OCI-LY7 (cell line): ENCODE data around the gene QRFP. TPM values are rescaled to one million over a fixed set of nuclear protein-coding genes. Genes with fewer than 3 reads are reported as not detected.

ENCODE experiments used
- BruUV-seq: library from RNA; stranded (reverse); fragments of 400-500 nt; replicated peaks from 2 replicates; lab custom pipeline; 2021; lab: Mats Ljungman, UMichigan
- CTCF ChIA-PET: fragments of 300-600 bp; sonication (Branson Sonifier 250); formaldehyde crosslinking; loops from one replicate; lab custom pipeline; 2022; ENCODE audit warnings: antibody characterized with exemption; ENCODE audit not compliant: unreplicated experiment; lab: Charles Lee
- POLR2A ChIA-PET: fragments of 300-600 bp; sonication (Branson Sonifier 250); formaldehyde crosslinking; loops from one replicate; lab custom pipeline; 2022; ENCODE audit warnings: antibody characterized with exemption; lab: Charles Lee
- DNase-seq: peaks from one replicate; pipeline ENCODE4 v3.0.0-alpha.2; 2015; ENCODE audit warnings: low spot score
- H2AFZ ChIP-seq: fragments of 200-600 bp; sonication (generic), shearing (Covaris generic); 2 replicates; pipeline ENCODE4 v1.6.1; 2014; ENCODE audit warnings: mild to moderate bottlenecking, antibody characterized with exemption, low read length, moderate library complexity
- H3K27ac ChIP-seq: fragments of 200-600 bp; sonication (generic); 2 replicates; pipeline ENCODE4 v1.5.1; 2014; ENCODE audit warnings: mixed run types, low read depth, mild to moderate bottlenecking, moderate library complexity, low read length, inconsistent platforms; ENCODE audit not compliant: poor library complexity, severe bottlenecking
- H3K36me3 ChIP-seq: fragments of 200-600 bp; sonication (generic); 2 replicates; pipeline ENCODE4 v1.6.1; 2014; ENCODE audit warnings: mild to moderate bottlenecking, antibody characterized with exemption, low read length, moderate library complexity, mixed read lengths; ENCODE audit not compliant: insufficient read depth
- H3K4me1 ChIP-seq: fragments of 200-600 bp; sonication (generic); 2 replicates; pipeline ENCODE4 v1.5.1; 2014; ENCODE audit warnings: mild to moderate bottlenecking, low read length; ENCODE audit not compliant: insufficient read depth, poor library complexity, severe bottlenecking
- H3K4me2 ChIP-seq: fragments of 200-600 bp; sonication (generic); 2 replicates; pipeline ENCODE4 v1.6.1; 2014; ENCODE audit warnings: mild to moderate bottlenecking, low read length
- H3K4me3 ChIP-seq: fragments of 200-600 bp; sonication (generic); 2 replicates; pipeline ENCODE4 v1.5.1; 2014; ENCODE audit warnings: mild to moderate bottlenecking, low read depth, low read length; ENCODE audit not compliant: poor library complexity, severe bottlenecking
- H3K79me2 ChIP-seq: fragments of 200-600 bp; sonication (generic); 2 replicates; pipeline ENCODE4 v1.6.1; 2016; ENCODE audit warnings: low read depth, mild to moderate bottlenecking, low read length, moderate library complexity, mixed read lengths; ENCODE audit not compliant: insufficient read depth
- H3K9me2 ChIP-seq: fragments of 200-600 bp; sonication (generic); 2 replicates; pipeline ENCODE4 v1.6.1; 2016; ENCODE audit warnings: mild to moderate bottlenecking, low read length, mixed read lengths; ENCODE audit not compliant: insufficient read depth
- H3K9me3 ChIP-seq: fragments of 200-600 bp; sonication (generic); 2 replicates; pipeline ENCODE4 v1.6.1; 2014; ENCODE audit warnings: mild to moderate bottlenecking, mixed run types, low read length, mixed read lengths
- H4K20me1 ChIP-seq: fragments of 200-600 bp; sonication (generic); 2 replicates; pipeline ENCODE4 v1.6.1; 2014; ENCODE audit warnings: mild to moderate bottlenecking, antibody characterized with exemption, low read length, moderate library complexity, mixed read lengths; ENCODE audit not compliant: insufficient read depth
- EZH2phosphoT487 ChIP-seq: fragments of 200-600 bp; sonication (generic); IDR thresholded peaks from 2 replicates; pipeline ENCODE4 v1.6.1; 2018; ENCODE audit warnings: low read depth, borderline replicate concordance, mild to moderate bottlenecking, mixed run types, antibody characterized with exemption, low read length, moderate library complexity, mixed read lengths
- intact Hi-C: fragments of 100-400 bp; cut with micrococcal nuclease; formaldehyde crosslinking; loops from one replicate; pipeline ENCODE4 v1.10.0; 2022; ENCODE audit not compliant: unreplicated experiment
- total RNA-seq, 2 experiments: library from RNA; depleted of rRNA in 1 of 2; stranded (reverse); fragments of >200 nt in 1 of 2; shearing (Covaris generic) in 1 of 2; gene quantifications; 2 replicates each; pipeline ENCODE4 v1.2.3, GENCODE V29; 2014 to 2022
- TF ChIP-seq, protein P1 (sequence below): fragments of 200-600 bp; sonication (generic); conservative IDR thresholded peaks from 2 replicates; pipeline ENCODE4 v1.5.1; 2014; ENCODE audit warnings: mild to moderate bottlenecking, antibody characterized with exemption, low read length, moderate library complexity, mixed read lengths

The QRFP gene
- total RNA-seq, 2 experiments from 2014 or later, result not detected

DNA sequence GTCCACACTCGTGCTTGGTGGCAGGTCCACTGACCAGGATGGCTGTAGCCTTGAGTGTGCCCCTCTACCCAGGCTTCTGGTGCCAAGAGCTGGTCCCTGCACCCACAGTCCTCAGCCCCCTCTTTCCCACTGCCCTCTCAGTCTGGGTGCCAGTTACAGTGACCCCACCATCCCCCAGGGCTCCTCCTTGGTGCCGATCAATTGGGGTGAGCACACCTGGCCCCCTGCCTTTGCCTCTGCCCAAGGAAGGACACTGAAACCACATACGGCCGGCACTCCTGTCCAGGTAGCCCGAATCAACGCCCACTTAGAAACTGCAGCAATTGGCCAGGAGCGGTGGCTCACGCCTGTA lies 18.5 kb upstream of the QRFP start:
- no peak for DNase-seq
- Histone ChIP-seq H3K36me3 (no peaks in the 10 kb centered on the region), H3K79me2 (no peaks in the 10 kb centered on the region), H3K27ac (no peak overlapping the region), H4K20me1 (no peaks in the 10 kb centered on the region), H3K4me1 (no peaks in the 10 kb centered on the region), H3K4me3 (no peak overlapping the region), H2AFZ (no peak overlapping the region), H3K9me3 (no peaks in the 10 kb centered on the region), H3K4me2 (no peak overlapping the region), H3K9me2 (no peaks in the 10 kb centered on the region)
- intact Hi-C loops, result no loop called here
- ChIA-PET POLR2A (no interaction called here), CTCF (no interaction called here)
- no TSS peak for BruUV-seq
- TF ChIP-seq EZH2phosphoT487, result no peak
- TF ChIP-seq, protein P1, sequence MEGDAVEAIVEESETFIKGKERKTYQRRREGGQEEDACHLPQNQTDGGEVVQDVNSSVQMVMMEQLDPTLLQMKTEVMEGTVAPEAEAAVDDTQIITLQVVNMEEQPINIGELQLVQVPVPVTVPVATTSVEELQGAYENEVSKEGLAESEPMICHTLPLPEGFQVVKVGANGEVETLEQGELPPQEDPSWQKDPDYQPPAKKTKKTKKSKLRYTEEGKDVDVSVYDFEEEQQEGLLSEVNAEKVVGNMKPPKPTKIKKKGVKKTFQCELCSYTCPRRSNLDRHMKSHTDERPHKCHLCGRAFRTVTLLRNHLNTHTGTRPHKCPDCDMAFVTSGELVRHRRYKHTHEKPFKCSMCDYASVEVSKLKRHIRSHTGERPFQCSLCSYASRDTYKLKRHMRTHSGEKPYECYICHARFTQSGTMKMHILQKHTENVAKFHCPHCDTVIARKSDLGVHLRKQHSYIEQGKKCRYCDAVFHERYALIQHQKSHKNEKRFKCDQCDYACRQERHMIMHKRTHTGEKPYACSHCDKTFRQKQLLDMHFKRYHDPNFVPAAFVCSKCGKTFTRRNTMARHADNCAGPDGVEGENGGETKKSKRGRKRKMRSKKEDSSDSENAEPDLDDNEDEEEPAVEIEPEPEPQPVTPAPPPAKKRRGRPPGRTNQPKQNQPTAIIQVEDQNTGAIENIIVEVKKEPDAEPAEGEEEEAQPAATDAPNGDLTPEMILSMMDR, result no peak

DNA sequence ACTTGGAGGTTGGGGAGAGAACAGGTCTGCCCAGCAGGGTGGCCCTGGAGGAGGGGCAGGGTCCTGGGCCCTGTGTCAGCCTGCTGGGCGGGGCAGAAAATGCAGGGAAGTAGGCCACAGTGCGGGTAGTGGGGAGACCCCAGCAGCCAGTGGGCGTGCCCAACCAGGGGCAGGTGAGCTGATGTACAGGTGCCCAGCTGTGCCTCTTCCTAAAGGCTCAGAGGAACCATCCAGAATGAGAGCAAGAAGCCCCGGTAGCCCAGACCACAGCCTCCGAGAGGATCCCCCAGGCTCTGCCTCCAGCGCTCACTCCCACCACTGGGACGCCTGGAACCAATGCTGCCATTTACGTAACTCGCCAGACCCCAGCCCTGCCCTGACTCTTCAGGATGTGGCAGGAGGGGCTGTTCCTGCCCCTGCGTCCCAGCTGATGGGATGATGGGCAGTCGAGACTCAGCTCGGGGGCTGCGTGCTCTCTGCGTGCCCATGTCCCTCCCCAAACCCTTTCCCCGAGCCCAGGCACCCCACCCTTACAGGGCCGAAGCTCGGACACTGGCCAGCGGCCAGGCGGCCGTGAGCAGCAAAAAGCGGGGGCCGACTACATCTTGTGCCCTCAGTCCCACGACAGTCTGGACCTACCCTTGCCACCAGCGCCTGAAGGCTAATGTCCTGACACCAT lies 17.9 kb upstream of the QRFP start:
- no TSS peak for BruUV-seq
- no peaks in the 10 kb centered on the region for H3K4me1 ChIP-seq
- no peaks in the 10 kb centered on the region for H3K36me3 ChIP-seq
- no peak overlapping the region for H2AFZ ChIP-seq
- ChIA-PET CTCF (no interaction called here), POLR2A (no interaction called here)
- DNase-seq, result no peak
- H3K9me2 ChIP-seq, result no peaks in the 10 kb centered on the region
- H3K79me2 ChIP-seq, result no peaks in the 10 kb centered on the region
- intact Hi-C loops, result no loop called here
- H3K27ac ChIP-seq, result no peak overlapping the region
- H3K9me3 ChIP-seq, result no peaks in the 10 kb centered on the region
- H4K20me1 ChIP-seq, result no peaks in the 10 kb centered on the region
- no peak for TF ChIP-seq EZH2phosphoT487
- TF ChIP-seq, protein P1, result no peak
- H3K4me2 ChIP-seq, result no peak overlapping the region
- no peak overlapping the region for H3K4me3 ChIP-seq

DNA sequence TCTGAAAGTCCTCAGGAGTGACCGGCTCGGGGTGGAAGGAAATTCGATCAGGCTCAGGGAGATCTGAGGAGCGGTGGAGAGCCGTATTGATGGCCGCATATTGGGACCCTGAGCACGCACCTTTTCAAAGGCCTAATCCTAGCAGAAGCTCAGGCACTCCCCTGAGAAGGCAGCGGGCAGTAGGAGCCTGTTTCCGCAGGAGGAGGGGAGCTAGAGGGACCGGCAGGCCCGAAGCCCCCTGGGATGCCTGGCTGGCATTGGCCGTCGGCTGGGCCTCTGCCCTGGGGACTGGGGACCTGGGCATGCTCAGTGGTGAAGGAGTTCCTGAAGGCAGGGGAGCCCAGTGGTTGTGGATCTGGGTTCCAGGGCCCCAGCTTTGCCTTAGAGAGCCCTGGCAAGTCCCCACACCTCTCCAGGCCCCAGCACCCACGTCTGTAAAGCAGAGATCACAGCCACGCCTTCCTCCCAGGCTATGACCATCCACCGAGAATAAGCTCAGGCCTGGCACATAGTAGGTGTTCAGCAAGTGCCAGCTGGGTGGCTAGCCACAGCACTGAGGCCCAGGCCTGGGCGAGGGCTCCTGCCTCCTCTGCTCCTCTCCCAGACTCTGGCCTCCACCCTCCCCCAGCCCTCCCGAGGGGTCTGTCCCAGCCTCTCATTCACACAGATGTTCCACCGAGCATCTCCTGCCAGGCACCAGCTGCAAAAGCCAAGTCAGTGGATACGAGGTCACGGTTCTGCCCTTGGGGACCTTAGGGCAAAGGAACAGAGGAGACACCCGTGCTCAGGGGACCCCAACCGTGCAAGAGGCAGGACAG lies 17.2 kb upstream of the QRFP start:
- H3K4me3 ChIP-seq, result no peak overlapping the region
- no TSS peak for BruUV-seq
- no peak overlapping the region for H2AFZ ChIP-seq
- no peak for DNase-seq
- no peak for TF ChIP-seq EZH2phosphoT487
- TF ChIP-seq, protein P1, result no peak
- H3K4me1 ChIP-seq, result no peaks in the 10 kb centered on the region
- H3K9me2 ChIP-seq, result no peaks in the 10 kb centered on the region
- no peak overlapping the region for H3K4me2 ChIP-seq
- no peak overlapping the region for H3K27ac ChIP-seq
- no peaks in the 10 kb centered on the region for H4K20me1 ChIP-seq
- H3K36me3 ChIP-seq, result no peaks in the 10 kb centered on the region
- intact Hi-C loops, result no loop called here
- ChIA-PET CTCF (no interaction called here), POLR2A (no interaction called here)
- H3K9me3 ChIP-seq, result no peaks in the 10 kb centered on the region
- H3K79me2 ChIP-seq, result no peaks in the 10 kb centered on the region
